H1 (cell line): ENCODE results near the gene GTF2A1L. TPM values are rescaled to one million over a fixed set of nuclear protein-coding genes. Genes with fewer than 3 reads are reported as not detected.

Experiments
- CTCF ChIA-PET: fragments of 300-600 bp; sonication (Branson Sonifier 250); formaldehyde crosslinking; loops from one replicate; lab custom pipeline; 2021; ENCODE audit not compliant: partially characterized antibody; lab: Charles Lee
- POLR2A ChIA-PET: fragments of 300-600 bp; sonication (Branson Sonifier 250); formaldehyde crosslinking; loops from one replicate; lab custom pipeline; 2021; ENCODE audit warnings: inconsistent platforms; ENCODE audit not compliant: partially characterized antibody; lab: Charles Lee
- DNase-seq, 2 experiments: peaks; one replicate each; pipeline versions ENCODE4 v3.0.0 to v3.0.0-alpha.2; 2010 to 2022; ENCODE audit warnings: low spot score in 2 of 2, low read depth in 1 of 2, mixed read lengths in 1 of 2
- FAIRE-seq: peaks from 2 replicates; lab custom pipeline; 2011; peaks lifted over from hg19 to GRCh38; lab: Jason Lieb, UNC
- H2AFZ ChIP-seq: 2 replicates; pipeline ENCODE4 v1.8.1; 2012; ENCODE audit warnings: low read length, inconsistent platforms
- H2AK5ac ChIP-seq: 2 replicates; pipeline ENCODE4 v1.6.1; 2013; ENCODE audit warnings: low read depth, low read length
- H2BK120ac ChIP-seq: replicated peaks from 2 replicates; pipeline ENCODE3; 2013; ENCODE audit warnings: low read depth, low read length, inconsistent platforms
- H2BK12ac ChIP-seq: 2 replicates; pipeline ENCODE4 v1.6.1; 2013; ENCODE audit warnings: low read depth, low read length
- H2BK15ac ChIP-seq: 2 replicates; pipeline ENCODE4 v1.6.1; 2013; ENCODE audit warnings: low read length
- H2BK20ac ChIP-seq: 2 replicates; pipeline ENCODE4 v1.6.1; 2013; ENCODE audit warnings: low read length
- H2BK5ac ChIP-seq: 2 replicates; pipeline ENCODE4 v1.6.1; 2013; ENCODE audit warnings: low read depth, low read length
- H3K14ac ChIP-seq: 2 replicates; pipeline ENCODE4 v1.6.1; 2013; ENCODE audit warnings: inconsistent platforms; ENCODE audit not compliant: insufficient read length
- H3K18ac ChIP-seq: 2 replicates; pipeline ENCODE4 v1.6.1; 2013; ENCODE audit warnings: low read length; ENCODE audit errors: extremely low read depth
- H3K23ac ChIP-seq: 2 replicates; pipeline ENCODE4 v1.6.1; 2013; ENCODE audit warnings: inconsistent platforms; ENCODE audit not compliant: insufficient read length
- H3K23me2 ChIP-seq: 2 replicates; pipeline ENCODE4 v1.6.1; 2013; ENCODE audit warnings: low read depth, low read length
- H3K27ac ChIP-seq: 2 replicates; pipeline ENCODE4 v1.6.1; 2011; ENCODE audit warnings: low read depth, low read length, inconsistent platforms
- H3K27me3 ChIP-seq, 4 experiments: replicated peaks in 1 of 4; 1 replicate in 1 of 4; 2 replicates in 3 of 4; pipeline versions ENCODE4 v1.6.1 to v1.8.1; 2011 to 2013; ENCODE audit warnings: low read length in 3 of 4, mild to moderate bottlenecking in 3 of 4, inconsistent platforms in 2 of 4, mixed read lengths in 2 of 4, moderate library complexity in 1 of 4; ENCODE audit not compliant: control insufficient read depth in 3 of 4, insufficient read depth in 3 of 4; ENCODE audit errors: extremely low read depth in 1 of 4
- H3K36me3 ChIP-seq, 4 experiments: 2 replicates each; pipeline versions ENCODE4 v1.6.1 to v1.8.1; 2011 to 2013; ENCODE audit warnings: mild to moderate bottlenecking in 4 of 4, low read length in 3 of 4, moderate library complexity in 2 of 4, control low read depth in 1 of 4, inconsistent platforms in 1 of 4; ENCODE audit not compliant: insufficient read depth in 4 of 4, control insufficient read depth in 2 of 4
- H3K4ac ChIP-seq: replicated peaks from 2 replicates; pipeline ENCODE3; 2013; ENCODE audit warnings: low read length, low read depth, mixed read lengths, inconsistent platforms; ENCODE audit not compliant: insufficient read length
- H3K4me1 ChIP-seq, 4 experiments: replicated peaks in 1 of 4; 1 replicate in 1 of 4; 2 replicates in 3 of 4; pipeline versions ENCODE4 v1.6.1 to v1.8.1; 2011 to 2013; ENCODE audit warnings: low read length in 3 of 4, inconsistent platforms in 2 of 4, mixed read lengths in 1 of 4; ENCODE audit not compliant: insufficient read depth in 4 of 4, control insufficient read depth in 3 of 4
- H3K4me2 ChIP-seq, 2 experiments: 2 replicates each; pipeline versions ENCODE4 v1.6.1 to v1.8.1; 2011 to 2013; ENCODE audit warnings: low read depth in 2 of 2, low read length in 2 of 2, control low read depth in 1 of 2, inconsistent platforms in 1 of 2, mild to moderate bottlenecking in 1 of 2; ENCODE audit not compliant: insufficient read depth in 1 of 2
- H3K4me3 ChIP-seq, 4 experiments: fragments of 200-600, 300-600 bp in 1 of 4; sonication (generic), shearing (Covaris generic), sonication (Bioruptor Twin) in 1 of 4; 2 replicates each; pipeline versions ENCODE4 v1.5.1 to v1.8.1; 2011 to 2016; ENCODE audit warnings: low read length in 4 of 4, low read depth in 3 of 4, control low read depth in 2 of 4, inconsistent platforms in 2 of 4, mild to moderate bottlenecking in 2 of 4, mixed read lengths in 1 of 4, moderate library complexity in 1 of 4; ENCODE audit not compliant: insufficient read depth in 2 of 4; ENCODE audit errors: extremely low read depth in 1 of 4
- H3K56ac ChIP-seq: replicated peaks from 2 replicates; pipeline ENCODE3; 2013; ENCODE audit warnings: low read depth, mild to moderate bottlenecking, mixed read lengths, low read length, inconsistent platforms; ENCODE audit not compliant: insufficient read length
- H3K79me1 ChIP-seq: 2 replicates; pipeline ENCODE4 v1.6.1; 2013; ENCODE audit warnings: low read depth, low read length, control low read depth
- H3K79me2 ChIP-seq, 2 experiments: 2 replicates each; pipeline versions ENCODE4 v1.6.1 to v1.8.1; 2012 to 2013; ENCODE audit warnings: low read length in 2 of 2, mild to moderate bottlenecking in 2 of 2, inconsistent platforms in 1 of 2; ENCODE audit not compliant: insufficient read depth in 2 of 2, control insufficient read depth in 1 of 2
- H3K9ac ChIP-seq, 4 experiments: replicated peaks in 1 of 4; 1 replicate in 1 of 4; 2 replicates in 3 of 4; pipeline versions ENCODE4 v1.6.1 to v1.8.1; 2011 to 2013; ENCODE audit warnings: low read depth in 3 of 4, low read length in 3 of 4, control low read depth in 2 of 4, mild to moderate bottlenecking in 2 of 4, moderate library complexity in 2 of 4, inconsistent platforms in 1 of 4; ENCODE audit errors: extremely low read depth in 1 of 4
- H3K9me3 ChIP-seq, 2 experiments: 2 replicates each; pipeline versions ENCODE4 v1.6.1 to v1.8.1; 2012 to 2013; ENCODE audit warnings: mild to moderate bottlenecking in 2 of 2, moderate library complexity in 2 of 2, control low read depth in 1 of 2, inconsistent platforms in 1 of 2, low read depth in 1 of 2, low read length in 1 of 2, mixed read lengths in 1 of 2; ENCODE audit not compliant: insufficient read depth in 2 of 2
- H4K20me1 ChIP-seq, 2 experiments: replicated peaks in 1 of 2; 2 replicates each; pipeline versions ENCODE3 to v1.8.1; 2011 to 2013; ENCODE audit warnings: inconsistent platforms in 2 of 2, low read length in 2 of 2, mild to moderate bottlenecking in 1 of 2; ENCODE audit not compliant: insufficient read depth in 2 of 2, control insufficient read depth in 1 of 2
- H4K5ac ChIP-seq: 2 replicates; pipeline ENCODE4 v1.6.1; 2013; ENCODE audit warnings: low read length, low read depth, mixed read lengths, inconsistent platforms; ENCODE audit not compliant: insufficient read length
- H4K8ac ChIP-seq: 2 replicates; pipeline ENCODE4 v1.8.0; 2013; ENCODE audit warnings: mild to moderate bottlenecking, moderate library complexity, low read length, inconsistent platforms; ENCODE audit not compliant: insufficient read depth; ENCODE audit errors: extremely low read depth
- H4K91ac ChIP-seq: replicated peaks from 2 replicates; pipeline ENCODE3; 2013; ENCODE audit warnings: low read length, mixed read lengths, inconsistent platforms; ENCODE audit not compliant: insufficient read length
- BRCA1 ChIP-seq: IDR thresholded peaks from 2 replicates; pipeline ENCODE4 v1.6.1; 2012; ENCODE audit warnings: low read depth, low read length, improper control_type of control experiment
- CBX5 ChIP-seq: fragments of 300-800, 300-1000 bp; sonication (generic); IDR thresholded peaks from 2 replicates; pipeline ENCODE4 v1.7.1; 2016; ENCODE audit warnings: antibody characterized with exemption, low read length, low read depth
- CBX8 ChIP-seq: fragments of 300-800, 300-1000 bp; sonication (generic); IDR thresholded peaks from 2 replicates; pipeline ENCODE4 v1.7.1; 2016; ENCODE audit warnings: low read depth, low read length, borderline replicate concordance
- CTBP2 ChIP-seq: IDR thresholded peaks from 2 replicates; pipeline ENCODE4 v1.7.0; 2011; ENCODE audit warnings: borderline replicate concordance, mild to moderate bottlenecking, moderate library complexity, mixed read lengths, low read length; ENCODE audit not compliant: insufficient read depth, insufficient read length
- KDM1A ChIP-seq: fragments of 200-600, 300-600 bp; sonication (generic); IDR thresholded peaks from 2 replicates; pipeline ENCODE4 v1.7.1; 2016; ENCODE audit warnings: mild to moderate bottlenecking, low read length, borderline replicate concordance
- PHF8 ChIP-seq: fragments of 200-600 bp; sonication (generic); conservative IDR thresholded peaks from 2 replicates; pipeline ENCODE4 v1.7.1; 2012; ENCODE audit warnings: low read depth, mild to moderate bottlenecking, inconsistent platforms, low read length, moderate library complexity
- POU5F1 ChIP-seq: IDR thresholded peaks from 2 replicates; pipeline ENCODE4 v1.6.1; 2011; ENCODE audit warnings: low read depth, mild to moderate bottlenecking, low read length, moderate library complexity
- RFX5 ChIP-seq: IDR thresholded peaks from 2 replicates; pipeline ENCODE4 v1.6.1; 2011; ENCODE audit warnings: low read depth, low read length, improper control_type of control experiment, borderline replicate concordance
- SIRT6 ChIP-seq: IDR thresholded peaks from one replicate; pipeline ENCODE4 v1.7.1; 2012; ENCODE audit warnings: low read length, inconsistent platforms
- SP4 ChIP-seq: IDR thresholded peaks from 2 replicates; pipeline ENCODE4 v1.6.1; 2012; ENCODE audit warnings: low read length, inconsistent platforms
- SUZ12 ChIP-seq: fragments of 200-600 bp; sonication (generic); IDR thresholded peaks from 2 replicates; pipeline ENCODE4 v1.6.1; 2012; ENCODE audit warnings: mild to moderate bottlenecking, inconsistent platforms, low read length, moderate library complexity, mixed read lengths
- TCF12 ChIP-seq: IDR thresholded peaks from 2 replicates; pipeline ENCODE4 v1.6.1; 2011; ENCODE audit warnings: low read depth, mild to moderate bottlenecking, low read length
- USF2 ChIP-seq: IDR thresholded peaks from 2 replicates; pipeline ENCODE4 v1.6.1; 2011; ENCODE audit warnings: low read length, improper control_type of control experiment
- WGBS, 2 experiments: shearing (Covaris generic) in 1 of 2; methylation state at CpG; one replicate each; pipeline versions ENCODE4 v1.1.6 to v1.1.7; 2013 to 2015; ENCODE audit warnings: low lambda C conversion rate in 2 of 2, mixed read lengths in 2 of 2, inconsistent platforms in 1 of 2, low coverage in 1 of 2, missing lambda C conversion rate in 1 of 2; ENCODE audit not compliant: insufficient replicate concordance in 2 of 2, insufficient coverage in 1 of 2, insufficient read length in 1 of 2; ENCODE audit errors: extremely low coverage in 1 of 2, missing lambda C conversion rate in 1 of 2; 5-methylcytosine and 5-hydroxymethylcytosine counted together
- polyA plus RNA-seq, 7 experiments: library from polyadenylated mRNA; depleted of rRNA in 3 of 7; stranded (reverse) in 5 of 7; unstranded in 2 of 7; fragments of >200 nt in 5 of 7; fragments of 200-250 nt in 2 of 7; gene quantifications; 1 replicate in 5 of 7; 2 replicates in 1 of 7; 4 replicates in 1 of 7; pipeline versions ENCODE4 v1.2.1 to v1.2.3, GENCODE V29; 2011 to 2013; ENCODE audit warnings: missing spikeins in 2 of 7, mixed read lengths in 2 of 7
- total RNA-seq: library from RNA; stranded (reverse); fragmentation: NEBNext Ultra II Directional; extraction: Animal tissue kit (Norgen Biotek cat#: 25700); gene quantifications from 2 replicates; pipeline ENCODE4 v1.2.1, GENCODE V29; 2021

The GTF2A1L gene
- total and polyA plus RNA-seq, 2 of the 8 experiments (the other 6 are each of a cell fraction or from before 2014, with no cell fraction given), result 0.18 TPM; not detected in 1

- no peak overlapping the region for H2BK5ac ChIP-seq
- H2BK15ac ChIP-seq, result no peak overlapping the region
- no peaks in the 10 kb centered on the region for H3K79me1 ChIP-seq
- H3K23ac ChIP-seq, result no peak overlapping the region
- 87% methylated on average over 10 of the region's 10 CpGs; no CpG with 5 or more reads in 1 of the 2 experiments for WGBS, 2 experiments
- no peak overlapping the region for H4K5ac ChIP-seq
- ChIA-PET CTCF (interaction anchor here (1.1 kb wide), 1 partner anchor 339 kb away, joined by 5 read pairs; no protein-coding TSS in a partner anchor), POLR2A (no interaction called here)
- H2AK5ac ChIP-seq, result no peak overlapping the region
- no peaks in the 10 kb centered on the region; a peak in 1 of 8 replicates for H3K36me3 ChIP-seq
- no peak overlapping the region for H2BK120ac ChIP-seq
- H3K56ac ChIP-seq, result no peak overlapping the region
- no peak for DNase-seq
- FAIRE-seq, result no peak
- H3K9ac ChIP-seq, result no peak overlapping the region
- no peak overlapping the region for H3K27ac ChIP-seq
- H3K4me1 ChIP-seq, result no peaks in the 10 kb centered on the region
- H3K27me3 ChIP-seq, result no peaks in the 10 kb centered on the region
- H3K4me2 ChIP-seq, result no peak overlapping the region
- no peak overlapping the region for H3K4me3 ChIP-seq
- no peak overlapping the region for H4K8ac ChIP-seq
- no peak overlapping the region for H3K14ac ChIP-seq
- H4K20me1 ChIP-seq, result no peaks in the 10 kb centered on the region
- H3K9me3 ChIP-seq, result no peaks in the 10 kb centered on the region
- H3K18ac ChIP-seq, result no peak overlapping the region
- no peaks in the 10 kb centered on the region for H3K23me2 ChIP-seq
- H3K79me2 ChIP-seq, result no peaks in the 10 kb centered on the region
- no peak overlapping the region for H2AFZ ChIP-seq
- H3K4ac ChIP-seq, result no peak overlapping the region
- no peak overlapping the region for H2BK20ac ChIP-seq
- H4K91ac ChIP-seq, result no peak overlapping the region
- H2BK12ac ChIP-seq, result no peak overlapping the region
- TF ChIP-seq PHF8 (no peak), KDM1A (no peak), RFX5 (no peak), USF2 (no peak), SUZ12 (no peak), TCF12 (no peak), SIRT6 (no peak), CTBP2 (no peak), POU5F1 (no peak), CBX8 (no peak), SP4 (no peak), BRCA1 (no peak), CBX5 (no peak)
Observed at GRCh38 chr2:48607307-48608014, 10.2 kb upstream of the GTF2A1L start.
